ENCODE results near the gene GALNT18. TPM values are rescaled to one million over a fixed set of nuclear protein-coding genes. Genes with fewer than 3 reads are reported as not detected.
A peak's percentile ranks its signal among the peaks of the same experiment; 100 is the strongest.

The GALNT18 gene
- total RNA-seq, 1 donor from 2014 or later, result 46.4 TPM

- DNase-seq (no peak), ATAC-seq (no peak)
- TF ChIP-seq CTCF (IDR thresholded peaks at IDR 0.05), result no peak
- Histone ChIP-seq H3K27ac (no peak overlapping the region), H3K36me3 (no peaks in the 10 kb centered on the region), H3K4me3 (no peak overlapping the region), H3K9me3 (no peaks in the 10 kb centered on the region), H3K27me3 (ENCODE audit: low read depth) (no peaks in the 10 kb centered on the region), H3K4me1 (peaks cover 46% of the 10 kb centered on the region)
- intact Hi-C loops (cut with DNase I), result no loop called here
These were observed 199.2 kb downstream of the GALNT18 start for GRCh38 chr11:11422411-11423128.

- Histone ChIP-seq H3K4me3 (no peak overlapping the region), H3K27ac (no peak overlapping the region), H3K36me3 (no peaks in the 10 kb centered on the region), H3K9me3 (no peaks in the 10 kb centered on the region), H3K4me1 (peaks cover 45% of the 10 kb centered on the region), H3K27me3 (ENCODE audit: low read depth) (no peaks in the 10 kb centered on the region)
- intact Hi-C loops (cut with DNase I), result no loop called here
- ATAC-seq (no peak), DNase-seq (no peak)
- TF ChIP-seq CTCF (IDR thresholded peaks at IDR 0.05), result no peak
These were observed 200.3 kb downstream of the GALNT18 start for GRCh38 chr11:11421509-11421908.

- Histone ChIP-seq H3K27ac (no peak overlapping the region), H3K36me3 (no peaks in the 10 kb centered on the region), H3K4me1 (peaks cover 39% of the 10 kb centered on the region), H3K4me3 (no peak overlapping the region), H3K9me3 (no peaks in the 10 kb centered on the region), H3K27me3 (ENCODE audit: low read depth) (no peaks in the 10 kb centered on the region)
- TF ChIP-seq CTCF (IDR thresholded peaks at IDR 0.05), result no peak
- DNase-seq, result no peak
- no peak for ATAC-seq
- intact Hi-C loops (cut with DNase I), result no loop called here
These were observed 200.9 kb downstream of the GALNT18 start for GRCh38 chr11:11420899-11421285.

- Histone ChIP-seq H3K4me1 (peaks cover 36% of the 10 kb centered on the region), H3K36me3 (no peaks in the 10 kb centered on the region), H3K4me3 (no peak overlapping the region), H3K27ac (no peak overlapping the region), H3K27me3 (ENCODE audit: low read depth) (no peaks in the 10 kb centered on the region), H3K9me3 (no peaks in the 10 kb centered on the region)
- no peak for TF ChIP-seq CTCF (IDR thresholded peaks at IDR 0.05)
- DNase-seq (no peak), ATAC-seq (peak in 1 of 2 donors; percentile 35)
- intact Hi-C loops (cut with DNase I), result no loop called here
These were observed 201.5 kb downstream of the GALNT18 start for GRCh38 chr11:11420191-11420898.

GRCh38 chr11:11419747-11420146, 202.1 kb downstream of the GALNT18 start:
- Histone ChIP-seq H3K9me3 (no peaks in the 10 kb centered on the region), H3K27ac (no peak overlapping the region), H3K4me3 (no peak overlapping the region), H3K27me3 (ENCODE audit: low read depth) (no peaks in the 10 kb centered on the region), H3K4me1 (peaks cover 36% of the 10 kb centered on the region), H3K36me3 (no peaks in the 10 kb centered on the region)
- intact Hi-C loops (cut with DNase I), result no loop called here
- ATAC-seq (no peak), DNase-seq (no peak)
- no peak for TF ChIP-seq CTCF (IDR thresholded peaks at IDR 0.05)
